GM23338 (cell line): ENCODE results near the gene HIBADH.

Source experiments
- CREB1 ChIP-seq: fragments of 250-450 bp; sonication (Bioruptor Pico); IDR thresholded peaks from 2 replicates; pipeline ENCODE4 v1.5.0; 2020; ENCODE audit warnings: low read depth, mild to moderate bottlenecking, moderate library complexity
- CTCF ChIP-seq, 2 experiments: fragments of 200-600 bp in 1 of 2; sonication (generic) in 1 of 2; conservative IDR thresholded peaks; 2 replicates each; pipeline versions ENCODE4 v1.5.1 to v1.6.1; 2016 to 2017; ENCODE audit warnings: antibody characterized with exemption in 2 of 2, low read depth in 2 of 2, mild to moderate bottlenecking in 2 of 2, moderate library complexity in 1 of 2
- ETS1 ChIP-seq: IDR thresholded peaks from 2 replicates; pipeline ENCODE4 v1.6.1; 2016; ENCODE audit warnings: antibody characterized with exemption
- EZH2 ChIP-seq: fragments of 200-600 bp; sonication (generic); IDR thresholded peaks from one replicate; pipeline ENCODE4 v1.8.0; 2017; ENCODE audit warnings: antibody characterized with exemption, mild to moderate bottlenecking, low read depth; ENCODE audit not compliant: unreplicated experiment
- EZH2phosphoT487 ChIP-seq: fragments of 200-600 bp; sonication (generic); IDR thresholded peaks from one replicate; pipeline ENCODE4 v1.8.1; 2018; ENCODE audit warnings: antibody characterized with exemption; ENCODE audit not compliant: unreplicated experiment
- JUNB ChIP-seq: IDR thresholded peaks from one replicate; pipeline ENCODE4 v1.6.1; 2016; ENCODE audit warnings: antibody characterized with exemption; ENCODE audit not compliant: unreplicated experiment
- POLR2AphosphoS5 ChIP-seq: IDR thresholded peaks from 2 replicates; pipeline ENCODE4 v1.6.1; 2016; ENCODE audit warnings: antibody characterized with exemption, low read depth
- REST ChIP-seq: IDR thresholded peaks from one replicate; pipeline ENCODE4 v1.6.1; 2018; ENCODE audit warnings: antibody characterized with exemption; ENCODE audit not compliant: unreplicated experiment
- ZNF331 ChIP-seq: fragments of 250-450 bp; sonication (Bioruptor Pico); IDR thresholded peaks from 2 replicates; pipeline ENCODE4 v1.5.0; 2020; ENCODE audit warnings: low read depth, mild to moderate bottlenecking, moderate library complexity
- ZNF462 ChIP-seq: fragments of 250-450 bp; sonication (Bioruptor Pico); IDR thresholded peaks from 2 replicates; pipeline ENCODE4 v1.5.0; 2020; ENCODE audit warnings: mild to moderate bottlenecking, moderate library complexity

- no peak for TF ChIP-seq POLR2AphosphoS5
- TF ChIP-seq EZH2: no peak
- TF ChIP-seq CREB1 (CRISPR knock-in tag): no peak
- no peak for TF ChIP-seq CTCF (conservative IDR thresholded peaks at IDR 0.05; ENCODE audit: low read depth in 2 of 2)
- TF ChIP-seq ETS1: no peak
- TF ChIP-seq EZH2phosphoT487: no peak
- TF ChIP-seq REST: no peak
- TF ChIP-seq ZNF331 (CRISPR knock-in tag): no peak
- TF ChIP-seq JUNB: no peak
- TF ChIP-seq ZNF462: no peak
Observed at GRCh38 chr7:27581906-27582305, 80.8 kb downstream of the HIBADH start.
